GM06990 (cell line): ENCODE data around the gene AFG3L2.
"Not testable (repeated sequence)": the region's sequence is repeated elsewhere in the genome, so short reads cannot be mapped to it uniquely, and the experiment has no call there.

Source experiments
- DNase-seq: peaks from one replicate; pipeline ENCODE4 v3.0.0-alpha.2; 2011; ENCODE audit not compliant: insufficient read length; ENCODE audit errors: extremely low read depth
- H3K27me3 ChIP-seq: replicated peaks from 2 replicates; pipeline ENCODE4 v1.6.0; 2011; ENCODE audit warnings: low read length; ENCODE audit not compliant: control insufficient read depth, insufficient read depth
- H3K36me3 ChIP-seq: 2 replicates; pipeline ENCODE4 v1.5.1; 2011; ENCODE audit warnings: low read length; ENCODE audit not compliant: control insufficient read depth, insufficient read depth
- H3K4me3 ChIP-seq: replicated peaks from 2 replicates; pipeline ENCODE4 v1.5.1; 2011; ENCODE audit warnings: low read depth, mild to moderate bottlenecking, control low read depth, low read length
- TF ChIP-seq, protein P1 (sequence below): IDR thresholded peaks from 2 replicates; pipeline ENCODE4 v1.5.1; 2011; ENCODE audit warnings: low read length, control low read depth, mild to moderate bottlenecking, inconsistent platforms; ENCODE audit not compliant: insufficient read depth, poor library complexity, severe bottlenecking

AFG3L2 gene

DNA sequence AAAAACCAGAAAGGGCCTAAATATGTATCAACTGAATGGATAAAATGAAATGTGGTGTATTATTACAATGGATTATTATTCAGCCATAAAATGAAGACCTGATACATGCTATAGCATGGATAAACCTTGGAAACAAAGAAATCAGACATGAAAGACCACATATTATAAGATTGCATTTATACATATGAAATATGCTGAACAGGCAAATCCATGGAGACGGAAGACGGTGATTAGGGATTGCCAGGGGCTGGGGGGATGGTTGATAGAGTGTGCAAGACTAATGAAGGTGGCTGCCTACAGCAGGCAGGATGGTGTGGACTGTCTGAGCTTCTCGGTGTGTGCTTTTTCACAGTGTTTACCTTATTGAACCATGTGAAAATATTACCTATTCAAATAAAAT, 11.4 kb upstream of the AFG3L2 start:
- no peak overlapping the region for H3K4me3 ChIP-seq
- H3K27me3 ChIP-seq: no peaks in the 10 kb centered on the region; the same call in 1 of the 2 replicates
- TF ChIP-seq, protein P1, sequence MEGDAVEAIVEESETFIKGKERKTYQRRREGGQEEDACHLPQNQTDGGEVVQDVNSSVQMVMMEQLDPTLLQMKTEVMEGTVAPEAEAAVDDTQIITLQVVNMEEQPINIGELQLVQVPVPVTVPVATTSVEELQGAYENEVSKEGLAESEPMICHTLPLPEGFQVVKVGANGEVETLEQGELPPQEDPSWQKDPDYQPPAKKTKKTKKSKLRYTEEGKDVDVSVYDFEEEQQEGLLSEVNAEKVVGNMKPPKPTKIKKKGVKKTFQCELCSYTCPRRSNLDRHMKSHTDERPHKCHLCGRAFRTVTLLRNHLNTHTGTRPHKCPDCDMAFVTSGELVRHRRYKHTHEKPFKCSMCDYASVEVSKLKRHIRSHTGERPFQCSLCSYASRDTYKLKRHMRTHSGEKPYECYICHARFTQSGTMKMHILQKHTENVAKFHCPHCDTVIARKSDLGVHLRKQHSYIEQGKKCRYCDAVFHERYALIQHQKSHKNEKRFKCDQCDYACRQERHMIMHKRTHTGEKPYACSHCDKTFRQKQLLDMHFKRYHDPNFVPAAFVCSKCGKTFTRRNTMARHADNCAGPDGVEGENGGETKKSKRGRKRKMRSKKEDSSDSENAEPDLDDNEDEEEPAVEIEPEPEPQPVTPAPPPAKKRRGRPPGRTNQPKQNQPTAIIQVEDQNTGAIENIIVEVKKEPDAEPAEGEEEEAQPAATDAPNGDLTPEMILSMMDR: no peak
- H3K36me3 ChIP-seq: no peaks in the 10 kb centered on the region
- DNase-seq: no peak

- DNase-seq: no peak
- no peaks in the 10 kb centered on the region; the same call in 1 of the 2 replicates for H3K27me3 ChIP-seq
- TF ChIP-seq, protein P1: no peak
- H3K36me3 ChIP-seq: no peaks in the 10 kb centered on the region
- H3K4me3 ChIP-seq: no peak overlapping the region
Measured at GRCh38 chr18:12384261-12384660, 7.2 kb upstream of the AFG3L2 start.

GRCh38 chr18:12383759-12384158, 6.7 kb upstream of the AFG3L2 start:
- DNase-seq, H3K27me3 ChIP-seq, H3K4me3 ChIP-seq, H3K36me3 ChIP-seq: not testable (repeated sequence)

DNA sequence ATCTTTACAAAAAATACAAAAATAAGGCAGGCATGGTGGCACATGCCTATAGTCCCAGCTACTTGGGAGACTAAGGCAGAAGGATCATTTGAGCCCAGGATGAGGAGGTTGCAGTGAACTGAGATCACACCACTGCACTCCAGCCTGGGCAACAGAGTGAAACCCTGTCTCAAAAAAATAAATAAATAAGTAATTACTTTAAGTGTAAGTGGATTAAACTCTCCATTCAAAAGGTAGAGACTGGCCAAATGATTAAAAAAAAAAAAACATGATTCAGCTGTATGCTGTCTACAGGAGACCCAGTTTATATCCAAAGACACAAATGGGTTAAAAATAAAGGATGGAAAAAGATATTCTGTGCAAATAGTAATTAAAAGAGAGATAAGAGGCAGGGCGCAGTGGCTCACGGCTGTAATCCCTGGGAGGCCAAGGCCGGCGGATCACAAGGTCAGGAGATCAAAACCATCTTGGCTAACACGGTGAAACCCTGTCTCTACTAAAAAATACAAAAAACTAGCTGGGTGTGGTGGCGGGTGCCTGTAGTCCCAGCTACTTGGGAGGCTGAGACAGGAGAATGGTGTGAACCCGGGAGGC, 5.3 kb upstream of the AFG3L2 start:
- H3K4me3 ChIP-seq, DNase-seq, H3K36me3 ChIP-seq: not testable (repeated sequence)

DNA sequence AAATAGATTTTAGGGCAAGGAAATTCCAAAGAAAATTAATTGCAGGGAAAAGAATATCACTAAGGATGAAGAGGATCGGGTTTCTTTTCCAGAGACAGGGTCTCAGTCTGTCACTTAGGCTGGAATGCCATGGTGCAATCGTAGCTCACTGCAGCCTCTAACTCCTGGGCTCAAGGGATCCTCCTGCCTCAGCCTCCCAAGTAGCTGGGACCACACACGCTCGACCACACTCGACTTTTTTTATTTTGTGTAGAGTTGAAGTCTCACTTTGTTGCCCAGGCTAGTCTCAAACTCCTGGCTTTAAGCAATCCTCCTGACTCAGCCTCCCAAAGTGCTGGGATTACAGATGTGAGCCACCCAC, 1.2 kb upstream of the AFG3L2 start:
- peak overlapping the region; percentile 86 for H3K4me3 ChIP-seq
- H3K27me3 ChIP-seq, H3K36me3 ChIP-seq, DNase-seq: not testable (repeated sequence)

More for the DNA sequence above, 5.3 kb upstream of the AFG3L2 start:
- not testable (repeated sequence) for H3K27me3 ChIP-seq

GRCh38 chr18:12377556-12378197, 650 bp upstream of the AFG3L2 start:
- TF ChIP-seq, protein P1: no peak
- no peak for DNase-seq

GRCh38 chr18:12376034-12376753, 833 bp downstream of the AFG3L2 start:
- Histone ChIP-seq H3K27me3 (no peaks in the 10 kb centered on the region), H3K4me3 (peak overlapping the region; percentile 76), H3K36me3 (no peaks in the 10 kb centered on the region)
- TF ChIP-seq, protein P1: no peak
- DNase-seq: peak; percentile 53

More at GRCh38 chr18:12377556-12378197, 650 bp upstream of the AFG3L2 start:
- no peaks in the 10 kb centered on the region for H3K27me3 ChIP-seq
- H3K36me3 ChIP-seq: no peaks in the 10 kb centered on the region
- peak overlapping the region; percentile 86 for H3K4me3 ChIP-seq
